HCT116 (cell line): Measurements from ENCODE around the gene MXRA8. TPM values are rescaled to one million over a fixed set of nuclear protein-coding genes. Genes with fewer than 3 reads are reported as not detected.

Experiments
- ATAC-seq: fragments of 200-7000 bp; cut with Tn5 transposase; 2 replicates; pipeline ENCODE4 v1.9.1; 2020; ENCODE audit warnings: mild to moderate bottlenecking, moderate library complexity
- BruUV-seq: library from RNA; stranded (reverse); fragments of 400-500 nt; replicated peaks from 2 replicates; lab custom pipeline; 2021; lab: Mats Ljungman, UMichigan
- CTCF ChIA-PET: fragments of 300-600 bp; sonication (Branson Sonifier 250); formaldehyde crosslinking; loops from one replicate; lab custom pipeline; 2021; ENCODE audit warnings: antibody characterized with exemption; lab: Charles Lee
- POLR2A ChIA-PET: fragments of 300-600, 350-600 bp; sonication (Branson Sonifier 250); formaldehyde crosslinking; loops from one replicate; lab custom pipeline; 2021; ENCODE audit warnings: antibody characterized with exemption; lab: Charles Lee
- RAD21 ChIA-PET, 2 experiments: fragments of 300-600 bp; sonication (Branson Sonifier 250); formaldehyde crosslinking; loops; one replicate each; lab custom pipeline; 2023; ENCODE audit warnings: low total read pairs in 2 of 2; ENCODE audit not compliant: uncharacterized antibody in 2 of 2, unreplicated experiment in 2 of 2, low non-redundant PET in 1 of 2; lab: Charles Lee
- DNase-seq: peaks from one replicate; pipeline ENCODE4 v3.0.0-alpha.2; 2010; ENCODE audit warnings: low read depth, low spot score
- H2AFZ ChIP-seq: fragments of 200-600 bp; shearing (Covaris generic), sonication (generic); 2 replicates; pipeline ENCODE4 v1.6.1; 2017; ENCODE audit warnings: low read depth, mixed run types, mixed read lengths, antibody characterized with exemption, low read length; ENCODE audit not compliant: poor library complexity, severe bottlenecking
- H3K27ac ChIP-seq: 2 replicates; pipeline ENCODE4 v1.5.1; 2012; ENCODE audit warnings: low read depth, low read length
- H3K27me3 ChIP-seq: fragments of 200-600 bp; sonication (generic); 2 replicates; pipeline ENCODE4 v1.6.1; 2016; ENCODE audit warnings: mixed run types, low read length, mixed read lengths; ENCODE audit not compliant: insufficient read depth
- H3K36me3 ChIP-seq, 2 experiments: fragments of 200-500 bp in 1 of 2; fragments of 200-600 bp in 1 of 2; sonication (Bioruptor generic) in 1 of 2; sonication (generic) in 1 of 2; 2 replicates each; pipeline versions ENCODE4 v1.5.1 to v1.6.1; 2014 to 2016; ENCODE audit warnings: low read length in 2 of 2, inconsistent platforms in 1 of 2, mixed read lengths in 1 of 2, mixed run types in 1 of 2; ENCODE audit not compliant: insufficient read depth in 2 of 2, control insufficient read depth in 1 of 2
- H3K4me1 ChIP-seq, 2 experiments: fragments of 200-600 bp in 1 of 2; sonication (generic) in 1 of 2; 2 replicates each; pipeline versions ENCODE4 v1.5.1 to v1.6.1; 2012 to 2017; ENCODE audit warnings: low read length in 2 of 2, inconsistent platforms in 1 of 2, mild to moderate bottlenecking in 1 of 2, mixed read lengths in 1 of 2, mixed run types in 1 of 2, moderate library complexity in 1 of 2; ENCODE audit not compliant: insufficient read depth in 2 of 2, control insufficient read depth in 1 of 2
- H3K4me2 ChIP-seq: fragments of 200-600 bp; sonication (generic); 2 replicates; pipeline ENCODE4 v1.6.1; 2017; ENCODE audit warnings: mixed run types, low read length, mixed read lengths
- H3K4me3 ChIP-seq, 2 experiments: fragments of 200-600 bp in 1 of 2; sonication (generic) in 1 of 2; replicated peaks in 1 of 2; 2 replicates each; pipeline ENCODE4 v1.5.1; 2011 to 2016; ENCODE audit warnings: low read length in 2 of 2, control low read depth in 1 of 2, low read depth in 1 of 2, mild to moderate bottlenecking in 1 of 2, mixed read lengths in 1 of 2, mixed run types in 1 of 2
- H3K79me2 ChIP-seq: fragments of 200-600 bp; sonication (generic); 2 replicates; pipeline ENCODE4 v1.6.1; 2017; ENCODE audit warnings: mild to moderate bottlenecking, mixed run types, low read length, moderate library complexity, mixed read lengths; ENCODE audit not compliant: insufficient read depth
- H3K9ac ChIP-seq: fragments of 200-600 bp; sonication (generic); 2 replicates; pipeline ENCODE4 v1.6.1; 2016; ENCODE audit warnings: low read length, mixed read lengths
- H3K9me2 ChIP-seq: fragments of 200-600 bp; sonication (generic), shearing (Covaris generic); 2 replicates; pipeline ENCODE4 v1.6.1; 2017; ENCODE audit warnings: mixed run types, mild to moderate bottlenecking, moderate library complexity; ENCODE audit not compliant: insufficient read depth
- H3K9me3 ChIP-seq, 2 experiments: fragments of 200-500 bp in 1 of 2; fragments of 200-600 bp in 1 of 2; sonication (Bioruptor generic) in 1 of 2; sonication (generic) in 1 of 2; 2 replicates each; pipeline ENCODE4 v1.6.1; 2014 to 2017; ENCODE audit warnings: low read length in 2 of 2, mixed read lengths in 2 of 2, inconsistent platforms in 1 of 2, low read depth in 1 of 2, mild to moderate bottlenecking in 1 of 2, mixed run types in 1 of 2, moderate library complexity in 1 of 2; ENCODE audit not compliant: control insufficient read depth in 1 of 2, insufficient read depth in 1 of 2
- H4K20me1 ChIP-seq: fragments of 200-600 bp; sonication (generic), shearing (Covaris generic); 2 replicates; pipeline ENCODE4 v1.6.1; 2017; ENCODE audit warnings: mixed run types, mild to moderate bottlenecking, moderate library complexity; ENCODE audit not compliant: insufficient read depth
- CBX3 ChIP-seq: IDR thresholded peaks from 2 replicates; pipeline ENCODE4 v1.6.1; 2012; ENCODE audit warnings: low read depth
- EGR1 ChIP-seq: IDR thresholded peaks from 2 replicates; pipeline ENCODE4 v1.6.1; 2012; ENCODE audit warnings: low read depth
- POLR2A ChIP-seq: IDR thresholded peaks from 2 replicates; pipeline ENCODE4 v1.7.0; 2011; ENCODE audit warnings: borderline replicate concordance; ENCODE audit not compliant: insufficient read depth, insufficient read length; ENCODE audit errors: extremely low read depth
- TCF7L2 ChIP-seq: IDR thresholded peaks from 2 replicates; pipeline ENCODE4 v1.7.0; 2011; ENCODE audit warnings: borderline replicate concordance, inconsistent platforms; ENCODE audit not compliant: insufficient read depth, insufficient read length; ENCODE audit errors: extremely low read depth
- YY1 ChIP-seq: IDR thresholded peaks from 2 replicates; pipeline ENCODE4 v1.6.1; 2011; ENCODE audit warnings: low read length, low read depth, moderate library complexity, mild to moderate bottlenecking; ENCODE audit not compliant: insufficient replicate concordance; ENCODE audit errors: extremely low read depth
- intact Hi-C: fragments of 100-400 bp; cut with micrococcal nuclease; formaldehyde crosslinking; loops from 2 replicates; pipeline ENCODE4 v1.10.0; 2022
- total RNA-seq: library from RNA; stranded (reverse); gene quantifications from one replicate; pipeline ENCODE4 v1.2.1, GENCODE V29; 2021; ENCODE audit not compliant: unreplicated experiment

MXRA8 gene
- total RNA-seq, 1 experiment from 2014 or later: 0.74 TPM

DNA sequence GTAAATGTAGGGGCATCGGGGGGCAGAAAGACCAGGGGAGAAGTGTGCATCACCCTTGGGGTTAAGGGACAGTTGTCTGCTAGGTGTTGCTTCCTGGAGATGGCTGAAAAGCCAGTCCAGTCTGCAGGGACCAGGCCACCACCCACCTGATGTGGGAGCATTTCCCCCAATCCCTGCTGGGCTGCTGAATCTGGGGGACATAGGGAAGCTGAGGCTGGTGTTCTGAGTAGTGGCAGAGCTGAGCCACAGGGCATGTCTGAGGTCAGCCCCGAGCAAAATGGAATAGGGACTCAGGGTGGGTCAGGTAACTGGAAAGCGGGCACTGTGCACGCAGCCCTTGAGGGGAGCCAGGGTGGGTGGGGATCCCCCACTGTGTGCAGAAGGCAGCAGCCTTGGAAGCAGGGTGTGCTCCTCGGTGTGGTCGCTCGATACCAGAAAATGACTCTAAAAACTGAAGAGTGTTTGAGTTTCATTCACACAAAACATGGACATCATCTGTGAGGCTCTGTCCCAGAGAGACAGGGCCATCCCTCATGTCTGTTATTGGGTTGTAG is 43.2 kb upstream of the MXRA8 start:
- Histone ChIP-seq H3K27ac (peak overlapping the region; percentile 86; the same call in 1 of the 2 replicates), H3K9me2 (no peaks in the 10 kb centered on the region), H3K4me2 (peak overlapping the region; percentile 98), H2AFZ (no peak overlapping the region), H3K36me3 (peaks cover 22 to 54% of the 10 kb centered on the region in 2 experiments), H4K20me1 (peaks cover 5% of the 10 kb centered on the region; the same call in 1 of the 2 replicates)
- no TSS peak for BruUV-seq
- TF ChIP-seq TCF7L2 (no peak), YY1 (no peak), CBX3 (no peak)
- TF ChIP-seq, all 23 proteins: peak for 0
- no peak for ATAC-seq
- RAD21 ChIA-PET: no interaction called here
- Histone ChIP-seq H3K4me1 (peaks cover 19 to 59% of the 10 kb centered on the region in 2 experiments), H3K79me2 (peaks cover 84% of the 10 kb centered on the region), H3K27me3 (no peaks in the 10 kb centered on the region), H3K9me3 (no peaks in the 10 kb centered on the region), H3K9ac (no peak overlapping the region), H3K4me3 (peak overlapping the region in 1 of 2 experiments; percentile 99; a peak in 2 of 4 replicates)
- DNase-seq: no peak
- POLR2A ChIA-PET: no interaction called here
- intact Hi-C loops: loop anchor here (2.0 kb wide), 1 partner anchor 39 kb away; no protein-coding TSS in a partner anchor
- CTCF ChIA-PET: interaction anchor here (1.0 to 1.6 kb wide), 5 partner anchors 13 to 103 kb away, joined by 3 to 9 read pairs (median 4); partner anchors contain the start of gene AURKAIP1

DNA sequence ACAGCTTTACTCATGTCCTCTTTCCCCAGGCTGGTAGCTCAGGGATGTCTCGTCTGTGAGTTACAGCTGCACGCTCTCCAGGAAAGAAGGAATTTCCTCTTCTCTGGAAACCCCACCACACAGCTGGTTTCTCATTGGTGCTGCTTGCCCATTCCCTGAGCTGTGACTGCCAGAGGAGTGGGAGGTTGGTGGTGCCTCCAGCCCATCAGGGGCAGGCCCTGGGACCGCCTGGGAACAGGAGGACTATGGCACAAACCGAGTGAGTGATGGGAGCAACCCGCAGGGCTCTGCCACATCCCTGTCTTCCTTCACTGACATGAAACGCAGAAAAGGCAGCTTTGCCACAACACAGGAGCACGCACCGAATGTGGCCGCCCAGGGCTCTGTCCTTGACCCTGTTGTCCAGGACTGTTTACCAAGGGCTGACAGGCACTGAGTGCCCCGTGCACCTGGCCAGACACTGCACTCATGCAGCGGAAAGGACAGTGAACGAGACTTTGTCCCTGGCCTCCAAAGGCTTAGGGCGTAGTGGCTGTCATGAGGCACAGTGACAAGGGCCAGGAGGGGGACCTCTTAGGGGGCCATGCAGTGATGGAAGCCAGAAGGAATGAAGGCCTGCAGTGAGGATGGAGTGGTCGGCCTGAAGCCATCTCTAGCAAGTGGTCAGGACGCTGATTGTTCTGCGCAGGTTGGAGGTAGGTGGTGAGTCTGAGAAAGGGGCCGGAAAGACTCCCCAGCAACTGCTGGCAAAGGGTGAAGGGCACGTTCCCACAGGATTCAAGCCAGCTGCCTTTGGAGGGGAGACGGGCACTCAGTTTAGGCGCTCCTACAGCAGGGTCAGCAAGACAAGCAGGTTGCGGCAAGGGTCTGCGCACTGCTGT is 42.5 kb upstream of the MXRA8 start:
- H3K36me3 ChIP-seq: peaks cover 22 to 49% of the 10 kb centered on the region in 2 experiments
- H3K27me3 ChIP-seq: no peaks in the 10 kb centered on the region
- ChIA-PET RAD21 (no interaction called here), POLR2A (interaction anchor here (0.5 to 1.0 kb wide), 2 partner anchors 19 to 32 kb away, joined by 3 read pairs; no protein-coding TSS in a partner anchor), CTCF (interaction anchor here (1.0 kb wide), 1 partner anchor 26 kb away, joined by 4 read pairs; the partner anchor contains the start of gene AURKAIP1)
- no peaks in the 10 kb centered on the region for H3K9me2 ChIP-seq
- H3K9ac ChIP-seq: peak overlapping the region; percentile 97
- no TSS peak for BruUV-seq
- intact Hi-C loops: no loop called here
- no peak overlapping the region for H2AFZ ChIP-seq
- H4K20me1 ChIP-seq: peaks cover 5% of the 10 kb centered on the region; the same call in 1 of the 2 replicates
- no peak for TF ChIP-seq EGR1
- peak; percentile 3 for TF ChIP-seq POLR2A
- DNase-seq: no peak
- peaks cover 14 to 54% of the 10 kb centered on the region in 2 experiments for H3K4me1 ChIP-seq
- no peaks in the 10 kb centered on the region for H3K9me3 ChIP-seq
- ATAC-seq: no peak
- peak overlapping the region; percentile 98 for H3K4me2 ChIP-seq
- H3K79me2 ChIP-seq: peaks cover 83% of the 10 kb centered on the region
- H3K4me3 ChIP-seq: peak overlapping the region; percentile 96 to 99
- H3K27ac ChIP-seq: peak overlapping the region; percentile 86
